GM19467 (cell line): ENCODE data around the gene ANKHD1.

Experiments used
- ATAC-seq: cut with Tn5 transposase; IDR thresholded peaks from one replicate; pipeline ENCODE4 v1.9.1; 2021; ENCODE audit warnings: mild to moderate bottlenecking, moderate library complexity; ENCODE audit not compliant: unreplicated experiment

The ANKHD1 gene

DNA sequence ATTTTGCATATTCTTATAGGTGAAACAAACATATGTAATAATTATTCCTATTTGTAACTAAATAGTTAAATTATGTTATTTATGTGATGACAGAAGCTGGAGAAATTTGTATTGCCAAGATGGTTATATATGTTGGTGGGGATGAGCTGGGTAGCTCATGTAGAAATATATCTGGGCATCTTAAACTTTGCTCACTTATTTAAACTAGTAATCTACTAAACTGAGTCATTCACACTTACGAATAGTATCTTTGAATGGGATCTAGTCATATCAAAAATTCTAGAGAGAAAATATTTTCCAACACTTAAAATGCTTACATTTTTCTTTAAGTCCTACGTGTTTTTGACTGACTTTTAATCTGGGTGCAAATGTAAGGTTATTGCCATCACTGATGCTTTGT, 101.2 kb downstream of the ANKHD1 start:
- no peak for ATAC-seq

DNA sequence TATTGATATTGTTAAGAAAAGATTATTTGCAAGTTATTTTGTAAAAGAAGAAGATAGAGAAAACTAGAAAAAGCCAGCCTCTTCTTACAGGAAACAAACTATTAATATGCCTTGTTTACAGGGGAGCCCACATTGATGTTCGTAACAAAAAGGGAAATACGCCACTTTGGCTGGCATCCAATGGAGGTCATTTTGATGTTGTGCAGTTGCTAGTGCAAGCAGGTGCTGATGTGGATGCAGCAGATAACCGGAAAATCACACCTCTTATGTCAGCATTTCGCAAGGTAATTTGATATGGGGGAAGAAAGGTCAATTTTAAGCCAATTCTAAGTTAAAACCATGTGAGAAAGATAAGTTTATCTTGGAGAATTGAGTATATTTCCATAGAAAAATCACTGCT, 108.3 kb downstream of the ANKHD1 start:
- no peak for ATAC-seq

GRCh38 chr5:140513124-140513523, 111.5 kb downstream of the ANKHD1 start:
- no peak for ATAC-seq

DNA sequence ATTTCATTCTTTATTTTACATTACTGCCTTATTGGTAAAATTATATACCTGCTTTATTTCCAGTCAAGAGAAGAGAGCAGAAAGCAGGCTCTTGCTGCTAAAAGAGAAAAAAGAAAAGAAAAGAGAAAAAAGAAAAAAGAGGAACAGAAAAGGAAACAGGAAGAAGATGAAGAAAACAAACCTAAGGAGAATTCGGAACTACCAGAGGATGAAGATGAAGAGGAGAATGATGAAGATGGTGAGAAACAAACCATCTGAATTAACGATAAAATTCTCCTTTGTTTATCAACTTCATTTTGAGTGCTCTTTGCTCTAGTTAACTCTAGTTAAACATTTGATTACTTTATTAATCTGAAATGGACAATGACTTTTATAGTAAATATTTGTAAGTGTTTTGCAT, 122.4 kb downstream of the ANKHD1 start:
- no peak for ATAC-seq

GRCh38 chr5:140540227-140540626, 138.6 kb downstream of the ANKHD1 start:
- no peak for ATAC-seq

GRCh38 chr5:140542972-140543371, 141.3 kb downstream of the ANKHD1 start:
- ATAC-seq: no peak

- no peak for ATAC-seq
Observed at GRCh38 chr5:140544986-140545385, 143.4 kb downstream of the ANKHD1 start.

DNA sequence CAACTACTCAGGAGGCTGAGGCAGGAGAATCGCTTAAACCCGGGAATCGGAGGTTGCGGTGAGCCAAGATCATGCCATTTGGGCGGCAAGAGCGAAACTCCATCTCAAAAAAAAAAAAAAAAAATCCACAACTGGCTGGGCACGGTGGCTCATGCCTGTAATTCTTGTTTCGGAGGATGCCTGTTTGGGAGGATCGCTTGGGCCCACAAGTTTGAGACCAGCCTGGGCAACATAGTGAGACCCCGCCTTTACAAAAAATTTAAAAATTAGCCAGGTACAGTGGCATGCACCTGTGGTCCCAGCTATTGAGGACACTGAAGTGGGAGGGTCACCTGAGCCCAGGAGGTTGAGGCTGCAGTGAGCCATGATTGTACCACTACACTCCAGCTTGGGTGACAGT, 144.0 kb downstream of the ANKHD1 start:
- ATAC-seq: no peak

GRCh38 chr5:140546851-140547507, 145.3 kb downstream of the ANKHD1 start:
- no peak for ATAC-seq

GRCh38 chr5:140547508-140548299, 146.1 kb downstream of the ANKHD1 start, which contains the start of gene EIF4EBP3:
Gene EIF4EBP3, plus strand, starts transcription at chr5:140547662. Its CDS starts 76 bp downstream, at chr5:140547738.
- ATAC-seq: peak; percentile 96

DNA sequence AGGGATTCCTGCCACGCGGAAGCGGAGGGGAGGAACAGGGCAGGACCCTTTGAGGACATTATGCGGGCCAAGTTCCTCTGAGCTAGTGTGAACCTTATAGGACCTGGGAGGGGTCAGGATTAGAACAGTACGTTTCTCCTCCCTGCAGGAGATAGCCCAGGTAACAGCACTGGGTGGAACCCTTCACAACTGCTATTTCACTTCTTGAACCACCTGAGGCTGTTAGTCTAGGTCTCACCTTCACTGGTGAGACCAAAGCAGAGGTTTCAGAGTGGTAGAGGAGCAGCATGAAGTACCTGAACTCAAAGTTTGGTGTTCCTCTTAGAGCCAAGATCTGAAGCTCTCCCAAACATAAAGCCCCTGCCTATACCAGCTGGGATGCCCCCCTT, 146.7 kb downstream of the ANKHD1 start:
- ATAC-seq: no peak

- ATAC-seq: no peak
Observed at GRCh38 chr5:140548791-140549190, 147.2 kb downstream of the ANKHD1 start.

GRCh38 chr5:140549237-140550144, 147.9 kb downstream of the ANKHD1 start:
- ATAC-seq: no peak

DNA sequence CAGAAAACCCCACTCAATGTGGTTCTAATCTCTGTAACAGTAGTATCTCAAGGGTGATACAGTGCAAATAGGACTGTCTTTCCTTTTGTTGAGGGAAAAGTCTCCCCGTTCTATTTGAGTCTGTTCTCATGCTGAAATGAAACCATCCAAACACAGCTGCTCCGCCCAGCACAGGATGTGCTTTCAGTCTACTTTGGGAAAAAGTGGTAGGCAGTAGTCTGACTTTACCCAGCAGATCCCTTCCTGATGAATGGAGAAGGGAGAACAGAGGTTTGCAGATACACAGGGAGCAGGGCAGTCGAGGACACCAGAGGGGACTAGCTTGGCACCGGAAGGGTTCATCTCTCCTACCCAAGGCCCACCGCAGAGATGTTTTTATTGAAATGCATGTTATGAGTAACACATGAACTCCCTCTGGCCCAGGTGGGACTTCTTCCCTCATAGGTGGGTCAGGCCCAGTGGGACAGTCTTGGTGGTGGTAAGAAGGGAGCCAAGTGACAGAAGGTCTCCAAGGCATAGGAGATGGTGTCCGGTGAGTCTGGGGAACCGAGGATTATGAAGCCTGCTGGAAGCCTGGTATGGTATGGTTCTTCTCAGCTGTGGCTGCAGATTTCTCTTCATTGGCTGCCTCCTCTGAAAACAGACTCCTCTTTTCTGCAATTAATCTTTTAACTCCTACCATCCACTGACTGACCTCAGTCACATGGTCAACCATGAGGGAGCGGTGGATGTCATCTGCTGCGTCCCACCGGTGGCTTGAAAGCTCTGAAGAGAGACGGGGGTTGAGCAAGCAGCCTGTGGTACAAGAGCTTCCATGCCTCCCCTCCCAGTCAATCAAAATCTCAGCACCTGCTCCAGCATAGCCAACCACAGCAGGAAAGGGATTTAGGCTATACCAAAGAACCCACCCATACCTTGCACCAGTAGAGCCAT, 148.8 kb downstream of the ANKHD1 start:
- no peak for ATAC-seq

DNA sequence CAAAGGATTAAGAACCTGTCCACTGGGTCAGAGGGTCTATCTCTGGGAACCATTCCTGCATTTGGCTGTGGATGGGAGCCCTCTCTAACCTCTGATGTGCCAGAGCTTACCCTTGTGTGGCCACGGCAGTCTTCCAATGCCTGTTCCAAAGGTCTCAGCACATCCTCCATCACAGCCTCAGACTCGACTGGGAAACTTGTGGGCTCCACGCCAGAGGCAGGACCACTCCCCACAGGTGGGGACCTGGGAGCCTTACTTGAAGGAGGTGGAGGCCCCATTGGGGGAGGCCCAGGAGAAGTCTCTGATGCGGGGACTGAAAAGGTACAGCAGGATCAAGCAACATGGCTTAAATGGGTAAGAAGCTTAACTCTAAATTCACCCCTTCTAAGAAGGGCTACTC, 150.2 kb downstream of the ANKHD1 start:
- ATAC-seq: no peak

- ATAC-seq: no peak
Observed at GRCh38 chr5:140553657-140554056, 152.0 kb downstream of the ANKHD1 start.

GRCh38 chr5:140554454-140554853, 152.8 kb downstream of the ANKHD1 start:
- no peak for ATAC-seq

DNA sequence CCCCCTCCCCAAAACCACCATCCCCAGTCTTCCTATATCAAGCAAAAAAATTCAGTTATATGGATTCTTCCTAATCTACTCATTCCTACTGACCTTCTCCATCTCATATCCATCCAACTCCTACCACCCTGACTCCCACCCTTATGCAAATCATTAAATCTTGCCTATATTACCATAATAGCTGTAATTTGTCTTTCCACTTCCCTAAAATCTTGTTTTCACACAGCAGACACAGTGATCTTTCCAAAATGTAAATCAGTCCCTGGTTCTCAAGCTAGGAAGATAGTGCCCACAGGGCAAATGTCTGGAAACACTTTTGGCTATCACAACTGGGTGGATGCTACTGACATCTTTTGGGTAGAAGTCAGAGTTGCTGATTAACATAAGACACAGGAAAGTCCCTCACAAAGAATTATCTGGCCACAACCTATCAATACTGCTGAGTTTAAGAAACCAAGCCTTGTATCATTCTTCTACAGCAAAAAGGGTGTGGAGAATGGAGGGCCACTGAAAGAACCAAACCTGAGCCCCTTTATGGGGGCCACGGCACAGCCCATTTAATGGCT, 154.2 kb downstream of the ANKHD1 start:
- ATAC-seq: no peak

GRCh38 chr5:140556438-140556837, 154.8 kb downstream of the ANKHD1 start:
- ATAC-seq: no peak
